Adipocyte (in vitro differentiated cells): ENCODE measurements around the gene MAD1L1.

ENCODE experiments used
- DNase-seq: peaks from one replicate; pipeline ENCODE4 v3.0.0-alpha.2; 2015; ENCODE audit warnings: low read depth
- H3K27me3 ChIP-seq: replicated peaks from 2 replicates; pipeline ENCODE4 v1.7.0; 2013; ENCODE audit warnings: mild to moderate bottlenecking, low read length, moderate library complexity; ENCODE audit not compliant: control insufficient read depth, insufficient read depth
- H3K36me3 ChIP-seq: 2 replicates; pipeline ENCODE4 v1.7.0; 2013; ENCODE audit warnings: low read length, mild to moderate bottlenecking, moderate library complexity; ENCODE audit not compliant: control insufficient read depth, insufficient read depth, severe bottlenecking
- H3K4me1 ChIP-seq: 2 replicates; pipeline ENCODE4 v1.7.0; 2013; ENCODE audit warnings: mild to moderate bottlenecking, low read length, moderate library complexity; ENCODE audit not compliant: control insufficient read depth, insufficient read depth
- H3K4me3 ChIP-seq: 2 replicates; pipeline ENCODE4 v1.7.0; 2013; ENCODE audit warnings: mild to moderate bottlenecking, low read length, moderate library complexity
- H3K9ac ChIP-seq: 2 replicates; pipeline ENCODE4 v1.7.0; 2013; ENCODE audit warnings: mild to moderate bottlenecking, low read length, moderate library complexity
- H3K9me3 ChIP-seq: 2 replicates; pipeline ENCODE4 v1.7.0; 2013; ENCODE audit warnings: mild to moderate bottlenecking, low read length, moderate library complexity; ENCODE audit not compliant: control insufficient read depth

MAD1L1 gene

DNA sequence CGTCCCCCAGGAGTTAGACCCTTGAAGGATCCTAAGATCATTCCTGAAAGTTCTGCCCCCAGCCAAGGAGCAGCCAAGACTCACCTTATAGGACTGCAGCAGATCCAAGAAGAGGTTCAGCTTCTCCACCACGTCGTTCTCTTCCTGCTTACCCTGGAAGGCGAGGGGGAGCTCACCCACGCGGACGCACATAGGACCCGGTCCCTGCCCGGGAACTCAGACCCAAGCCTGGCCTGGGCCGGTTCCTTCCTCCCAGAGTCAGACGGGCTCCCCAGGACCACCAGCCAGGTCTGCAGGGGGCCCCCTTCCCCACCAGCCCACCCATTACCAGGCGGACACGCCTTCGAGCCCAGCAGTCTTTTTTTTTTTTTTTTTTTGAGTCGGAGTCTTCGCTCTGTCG, 24.9 kb upstream of the MAD1L1 start:
- Histone ChIP-seq H3K4me3 (no peak overlapping the region), H3K4me1 (no peaks in the 10 kb centered on the region), H3K9ac (no peak overlapping the region), H3K36me3 (peaks cover 23% of the 10 kb centered on the region), H3K27me3 (no peaks in the 10 kb centered on the region), H3K9me3 (no peaks in the 10 kb centered on the region)
- no peak for DNase-seq

DNA sequence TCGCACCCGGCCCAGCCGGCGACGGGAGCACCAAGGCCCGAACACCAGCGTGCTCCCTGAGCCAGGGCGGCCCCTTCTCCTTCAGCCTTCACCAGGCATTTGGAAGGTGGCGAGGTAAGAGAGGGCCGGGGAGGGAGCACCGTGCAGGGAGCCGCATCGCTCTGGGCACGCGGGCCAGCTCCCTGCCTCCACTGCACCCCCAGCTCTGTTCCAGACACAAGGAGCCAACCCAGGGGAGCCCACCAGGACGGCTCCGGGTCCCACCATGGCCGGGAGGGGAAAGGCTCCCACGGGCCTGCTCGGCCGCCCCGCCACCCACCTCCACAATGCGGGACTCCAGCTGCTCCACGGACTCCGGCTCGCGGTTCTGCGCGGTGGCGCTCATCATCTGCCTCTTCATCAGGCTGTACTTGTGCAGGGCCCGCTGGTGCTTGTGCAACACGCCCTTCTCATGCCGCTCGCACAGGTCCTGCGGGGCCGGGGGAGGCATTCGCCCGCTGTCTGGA, 24.4 kb upstream of the MAD1L1 start:
- DNase-seq, result no peak
- H3K27me3 ChIP-seq, result no peaks in the 10 kb centered on the region
- H3K36me3 ChIP-seq, result peaks cover 22% of the 10 kb centered on the region
- H3K9me3 ChIP-seq, result no peaks in the 10 kb centered on the region
- no peak overlapping the region for H3K4me3 ChIP-seq
- H3K9ac ChIP-seq, result no peak overlapping the region
- H3K4me1 ChIP-seq, result no peaks in the 10 kb centered on the region

DNA sequence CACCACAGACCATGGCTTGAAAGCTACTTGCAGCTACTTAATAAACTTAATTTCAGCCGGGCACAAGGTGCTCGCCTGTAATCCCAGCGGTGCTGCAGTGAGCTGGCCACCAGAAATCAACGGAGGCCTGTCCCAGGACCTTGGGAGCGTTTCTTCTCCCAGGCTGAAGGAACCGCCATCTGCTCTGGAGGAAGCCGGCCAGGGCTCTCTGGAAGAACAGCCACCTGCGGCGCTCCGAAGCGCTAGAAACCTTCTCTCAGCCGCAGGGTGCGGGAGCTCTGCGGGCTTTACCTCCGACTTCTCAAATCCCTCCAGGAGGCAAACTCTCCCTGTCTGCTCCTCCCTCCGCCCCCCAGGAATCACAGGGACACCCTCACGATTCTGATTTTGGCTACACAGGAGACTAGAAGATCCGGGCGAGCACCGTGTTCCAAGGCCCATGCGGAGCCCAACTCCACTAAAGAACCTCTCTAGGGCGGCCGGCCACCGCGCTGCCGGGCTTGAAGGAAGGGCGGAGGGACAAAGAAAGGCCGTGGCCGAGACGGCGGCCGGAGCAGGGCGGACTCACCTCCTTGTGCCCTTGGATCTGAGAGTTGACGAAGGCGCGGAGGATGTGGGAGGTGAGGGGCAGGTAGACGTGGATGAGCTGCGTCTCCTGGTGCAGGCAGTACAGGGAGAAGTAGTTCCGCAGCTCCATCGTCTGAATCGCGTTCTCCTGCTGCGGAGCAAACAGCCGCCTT, 23.7 kb upstream of the MAD1L1 start:
- DNase-seq, result no peak
- Histone ChIP-seq H3K4me1 (no peaks in the 10 kb centered on the region), H3K4me3 (no peak overlapping the region), H3K9ac (no peak overlapping the region), H3K9me3 (no peaks in the 10 kb centered on the region), H3K36me3 (peaks cover 20% of the 10 kb centered on the region), H3K27me3 (no peaks in the 10 kb centered on the region)

DNA sequence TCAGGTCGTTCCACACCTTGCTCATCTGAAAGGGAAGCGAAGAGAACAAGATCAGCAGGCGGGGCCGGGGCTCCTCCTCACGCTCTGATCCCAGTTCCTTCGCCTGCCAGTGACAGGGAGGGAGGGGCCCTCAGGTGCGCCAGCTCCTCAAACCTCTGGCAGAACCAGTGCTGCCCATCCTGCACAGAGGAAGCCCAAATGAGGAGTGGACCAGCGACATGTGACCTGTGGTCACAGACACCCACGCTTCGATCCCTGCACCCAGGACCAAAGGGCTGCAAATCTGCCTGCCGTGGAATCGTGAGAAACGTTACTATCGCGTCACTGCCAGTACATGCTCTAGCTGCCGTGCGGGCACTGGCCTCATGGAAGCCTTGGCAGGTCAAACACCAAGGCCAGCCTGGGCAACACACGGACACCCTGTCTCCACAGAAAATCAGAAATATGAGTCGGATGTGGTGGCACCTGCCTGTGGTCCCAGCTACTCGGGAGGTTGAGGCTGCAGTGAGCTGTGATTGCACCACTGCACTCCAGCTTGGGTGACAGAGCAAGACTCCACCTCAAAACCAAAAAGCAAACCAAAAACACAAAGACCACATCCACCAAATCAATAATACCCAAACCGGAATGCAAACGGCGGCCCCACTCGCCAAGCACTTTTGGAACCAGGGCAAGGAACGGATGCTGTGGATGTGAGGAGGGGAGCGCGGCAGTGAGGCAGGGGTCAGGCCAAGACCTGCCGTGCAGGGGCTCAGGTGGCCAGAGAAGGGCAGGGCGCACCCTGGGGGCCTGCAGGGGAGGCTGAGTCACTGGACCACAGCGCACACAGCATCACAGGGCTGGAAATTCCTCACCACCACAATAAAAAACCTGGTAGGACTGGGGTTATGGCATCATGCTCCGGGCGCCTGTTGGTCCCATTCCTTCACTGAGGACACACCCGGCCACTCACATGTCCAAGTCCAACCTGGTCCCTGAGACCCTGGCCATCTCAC, 22.7 kb upstream of the MAD1L1 start:
- Histone ChIP-seq H3K27me3 (no peaks in the 10 kb centered on the region), H3K9me3 (no peaks in the 10 kb centered on the region), H3K4me1 (no peaks in the 10 kb centered on the region), H3K4me3 (no peak overlapping the region), H3K36me3 (peaks cover 16% of the 10 kb centered on the region), H3K9ac (no peak overlapping the region)
- no peak for DNase-seq

DNA sequence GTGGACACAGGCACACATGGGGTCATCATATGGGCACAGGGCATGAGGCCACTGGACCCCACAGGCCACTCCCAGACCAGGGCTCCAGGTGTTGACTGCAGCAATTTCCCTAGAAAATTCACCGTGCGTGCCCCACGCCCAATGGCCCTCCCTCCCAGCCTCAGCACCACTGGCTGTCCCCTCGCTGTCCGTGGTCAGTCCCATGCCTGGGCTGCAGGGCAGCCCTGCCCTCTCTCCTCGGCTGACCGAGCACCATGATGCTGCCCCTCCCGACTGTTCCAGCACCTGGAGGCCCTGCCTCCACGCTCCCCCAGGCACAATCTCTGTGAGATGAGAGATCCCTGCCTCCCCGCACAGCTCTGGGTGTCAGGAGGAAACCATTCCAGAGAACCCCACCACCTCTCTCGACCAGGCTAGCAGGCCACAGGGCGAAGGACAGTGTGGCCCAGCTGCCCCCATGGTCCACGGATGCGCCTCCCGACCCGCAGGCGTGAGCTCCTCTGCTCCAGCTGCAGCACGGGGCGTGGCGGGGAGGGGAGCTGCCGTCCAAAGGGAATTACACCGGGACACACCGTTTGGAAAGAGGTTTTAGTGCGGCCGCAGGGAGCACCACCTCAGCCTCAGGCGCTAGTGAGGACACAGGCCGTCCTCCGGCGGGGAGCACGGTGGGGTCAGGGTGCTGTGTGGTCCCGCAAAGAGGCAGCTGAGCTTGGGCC, 21.8 kb upstream of the MAD1L1 start:
- no peaks in the 10 kb centered on the region for H3K27me3 ChIP-seq
- DNase-seq, result no peak
- no peaks in the 10 kb centered on the region for H3K9me3 ChIP-seq
- no peak overlapping the region for H3K4me3 ChIP-seq
- H3K36me3 ChIP-seq, result peaks cover 13% of the 10 kb centered on the region
- H3K9ac ChIP-seq, result no peak overlapping the region
- H3K4me1 ChIP-seq, result peaks cover 5% of the 10 kb centered on the region

DNA sequence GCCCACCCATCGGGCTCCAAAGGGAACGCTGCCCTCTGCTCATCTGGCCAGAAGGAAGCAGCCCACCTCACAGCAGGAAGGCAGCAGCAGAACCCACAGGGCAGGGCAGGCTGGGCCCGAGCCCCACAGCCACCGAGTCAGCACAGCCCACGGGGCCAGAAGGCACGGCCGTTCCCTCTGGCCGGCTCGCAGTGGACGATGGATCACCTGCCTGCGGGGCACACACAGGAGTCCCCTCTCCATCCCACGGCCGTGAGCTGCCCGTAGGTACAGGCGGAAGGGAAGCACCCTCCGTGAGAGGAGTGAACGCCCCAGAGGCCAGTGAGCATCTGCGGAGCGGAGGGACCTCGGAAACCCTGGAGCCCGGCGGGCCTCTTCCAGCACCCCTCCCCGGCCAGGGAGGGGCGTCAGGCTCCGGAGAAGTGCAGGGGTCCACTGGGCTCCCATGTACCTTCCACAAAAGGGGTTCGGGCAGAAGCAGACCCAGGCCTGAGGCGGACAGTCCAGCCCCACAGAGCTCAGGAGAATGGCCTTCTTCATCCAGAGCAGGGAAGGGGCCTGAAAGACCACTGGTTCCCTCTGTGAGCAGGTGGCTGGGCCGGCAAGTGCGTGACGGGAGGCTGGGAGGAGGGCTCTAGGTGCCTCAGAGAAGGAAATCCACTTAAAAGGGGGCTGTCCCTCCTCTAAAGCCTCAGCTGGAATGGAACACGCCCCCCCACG, 20.9 kb upstream of the MAD1L1 start:
- no peak for DNase-seq
- Histone ChIP-seq H3K4me1 (peaks cover 14% of the 10 kb centered on the region), H3K36me3 (peaks cover 13% of the 10 kb centered on the region), H3K27me3 (no peaks in the 10 kb centered on the region), H3K9me3 (no peaks in the 10 kb centered on the region), H3K9ac (no peak overlapping the region), H3K4me3 (no peak overlapping the region)

DNA sequence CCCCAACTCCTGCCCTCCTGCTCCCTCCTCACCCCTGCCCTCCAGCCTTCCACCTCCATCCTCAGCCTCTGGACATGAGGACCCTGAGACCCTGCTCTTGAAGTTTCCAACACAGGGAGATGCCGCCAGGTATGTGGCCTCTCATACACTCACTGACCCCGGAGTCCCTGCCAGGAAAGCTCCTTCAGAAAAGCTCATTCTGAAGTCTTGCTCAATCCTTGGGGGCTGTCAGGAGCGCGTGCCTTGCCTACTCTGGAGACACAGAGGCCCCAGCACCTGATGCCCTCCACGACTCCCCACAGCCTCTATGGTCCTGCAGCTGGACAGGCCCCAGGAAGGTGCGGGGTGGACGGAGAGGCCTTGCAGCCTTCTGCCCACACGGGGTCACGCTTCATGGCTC, 20.3 kb upstream of the MAD1L1 start:
- DNase-seq, result no peak
- H3K9ac ChIP-seq, result no peak overlapping the region
- H3K4me3 ChIP-seq, result no peak overlapping the region
- peaks cover 19% of the 10 kb centered on the region for H3K4me1 ChIP-seq
- H3K9me3 ChIP-seq, result no peaks in the 10 kb centered on the region
- H3K27me3 ChIP-seq, result no peaks in the 10 kb centered on the region
- H3K36me3 ChIP-seq, result peaks cover 13% of the 10 kb centered on the region

DNA sequence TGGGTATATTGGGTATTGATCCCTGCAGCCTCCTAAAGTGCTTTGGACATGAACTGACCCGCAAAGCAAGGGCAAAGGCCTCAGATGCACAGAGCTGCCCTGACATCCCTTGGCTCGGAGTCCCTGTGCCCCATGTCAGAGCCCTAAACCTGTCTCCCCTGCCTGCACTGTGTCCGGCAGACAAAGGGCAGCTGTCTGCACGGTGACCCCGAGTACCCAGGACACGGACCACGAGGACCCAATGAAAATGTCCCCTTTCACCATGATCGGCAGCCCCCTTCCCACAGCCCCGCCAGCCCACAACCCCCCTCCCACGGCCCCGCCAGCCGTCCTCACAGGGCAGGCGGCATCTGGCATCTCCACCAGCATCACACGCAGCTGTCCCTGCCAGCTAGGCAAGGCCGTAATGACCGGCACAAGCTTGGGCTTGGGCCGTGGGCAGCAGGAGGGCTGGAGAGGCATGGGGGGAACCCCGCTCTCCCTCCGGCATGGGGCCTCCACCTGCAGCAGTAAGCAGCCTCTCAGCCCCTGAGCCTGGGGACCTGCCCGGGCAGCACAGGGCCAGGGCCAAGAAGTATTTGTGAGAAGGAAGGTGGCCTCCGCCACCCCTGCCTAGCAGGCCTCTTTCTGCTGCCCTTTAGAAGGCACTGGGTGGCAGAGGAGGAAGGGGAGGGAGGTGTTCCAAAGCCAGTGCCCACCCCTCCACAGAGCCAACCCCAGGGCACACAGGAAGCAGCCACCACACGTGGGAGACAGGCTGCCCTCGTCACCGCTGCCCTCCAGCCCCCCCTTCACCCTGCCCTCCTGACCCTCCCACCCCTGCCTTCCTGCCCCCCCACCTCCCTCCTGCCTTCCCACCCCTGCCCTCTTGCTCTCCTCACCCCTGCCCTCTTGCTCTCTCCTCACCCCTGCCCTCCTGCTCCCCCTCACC, 19.4 kb upstream of the MAD1L1 start:
- no peaks in the 10 kb centered on the region for H3K27me3 ChIP-seq
- H3K9ac ChIP-seq, result no peak overlapping the region
- H3K4me1 ChIP-seq, result peaks cover 19% of the 10 kb centered on the region
- H3K36me3 ChIP-seq, result peaks cover 13% of the 10 kb centered on the region
- no peak overlapping the region for H3K4me3 ChIP-seq
- no peak for DNase-seq
- H3K9me3 ChIP-seq, result no peaks in the 10 kb centered on the region

DNA sequence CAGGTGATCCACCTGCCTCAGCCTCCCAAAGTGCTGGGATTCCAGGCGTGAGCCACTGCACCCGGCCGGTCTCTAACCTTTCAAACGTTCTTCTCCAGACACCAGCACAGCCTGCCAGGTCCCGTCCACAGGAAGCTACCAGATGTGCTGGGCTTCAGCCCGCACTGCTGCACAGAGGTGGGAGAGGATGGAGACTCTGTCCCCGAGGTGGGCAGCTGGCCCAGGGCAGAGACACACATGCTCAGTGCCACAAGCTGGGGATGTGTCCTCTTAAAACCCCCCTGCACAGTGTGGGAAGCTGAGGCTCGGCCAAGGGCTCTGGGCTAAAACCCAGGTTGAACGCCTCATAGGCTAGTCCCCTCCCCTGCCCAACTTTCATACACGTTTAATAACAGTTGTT, 18.6 kb upstream of the MAD1L1 start:
- Histone ChIP-seq H3K9ac (no peak overlapping the region), H3K27me3 (no peaks in the 10 kb centered on the region), H3K4me1 (peaks cover 19% of the 10 kb centered on the region), H3K4me3 (no peak overlapping the region), H3K9me3 (no peaks in the 10 kb centered on the region), H3K36me3 (peaks cover 7% of the 10 kb centered on the region)
- DNase-seq, result no peak
